Measurements from ENCODE around the gene NMNAT3. TPM values are rescaled to one million over a fixed set of nuclear protein-coding genes. Genes with fewer than 3 reads are reported as not detected.

The NMNAT3 gene
- polyA plus RNA-seq, 1 of the 3 experiments (the other 2 are of a cell fraction): not detected

GRCh38 chr3:139674571-139675260, 3.1 kb downstream of the NMNAT3 start (continued):
- TF ChIP-seq USF1 (IDR thresholded peaks at IDR 0.05; ENCODE audit: borderline replicate concordance, low read depth): no peak
- TF ChIP-seq FOXM1 (IDR thresholded peaks at IDR 0.05; ENCODE audit: low read depth): no peak
- no peak for TF ChIP-seq GABPA (IDR thresholded peaks at IDR 0.05; ENCODE audit: low read depth)
- TF ChIP-seq POLR2AphosphoS5 (IDR thresholded peaks at IDR 0.05; ENCODE audit: low read depth, low read length): no peak
- TF ChIP-seq TCF12 (IDR thresholded peaks at IDR 0.05): peak; percentile 17; the same call in 1 of the 2 replicates
- TF ChIP-seq TAF1 (IDR thresholded peaks at IDR 0.05; ENCODE audit: borderline replicate concordance, low read depth, low read length): no peak
- no peak for TF ChIP-seq JUND (IDR thresholded peaks at IDR 0.05)
- TF ChIP-seq GATA2 (CRISPR knock-in tag; IDR thresholded peaks at IDR 0.05): peak; percentile 87
- TF ChIP-seq CHD2 (IDR thresholded peaks at IDR 0.05; ENCODE audit: low read length, partially characterized antibody): peak; percentile 70
- TF ChIP-seq TEAD4 (IDR thresholded peaks at IDR 0.05; ENCODE audit: borderline replicate concordance, insufficient read depth): no peak
- TF ChIP-seq RFX5 (IDR thresholded peaks at IDR 0.05; ENCODE audit: low read length): no peak; the same call in 1 of the 2 replicates
- TF ChIP-seq EP300 (IDR thresholded peaks at IDR 0.05; ENCODE audit: borderline replicate concordance in 1 of 2, low read depth in 1 of 2, low read length in 1 of 2): peak in 1 of 2 experiments; percentile 91; a peak in 2 of 4 replicates
- TF ChIP-seq SIN3A (IDR thresholded peaks at IDR 0.05; ENCODE audit: borderline replicate concordance, low read depth, low read length): no peak

GRCh38 chr3:139672884-139673283, 4.9 kb downstream of the NMNAT3 start:
- WGBS (ENCODE audit: low lambda C conversion rate): 25% methylated on average over 4 of the region's 4 CpGs
- no peaks in the 10 kb centered on the region for H3F3A ChIP-seq (replicated peaks; ENCODE audit: insufficient read depth)
- H3K27me3 ChIP-seq (ENCODE audit: insufficient read depth): no peaks in the 10 kb centered on the region
- no peaks in the 10 kb centered on the region for H3K79me2 ChIP-seq (ENCODE audit: insufficient read depth)
- H4K20me1 ChIP-seq (ENCODE audit: insufficient read depth): no peaks in the 10 kb centered on the region
- no peak overlapping the region for H2AFZ ChIP-seq (ENCODE audit: low read depth)
- no peaks in the 10 kb centered on the region for H3K9me2 ChIP-seq
- no peak overlapping the region for H3K9ac ChIP-seq
- H3K36me3 ChIP-seq (replicated peaks in 1 of 2; ENCODE audit: control insufficient read depth in 1 of 2, insufficient read depth in 2 of 2, low read length in 1 of 2): no peaks in the 10 kb centered on the region
- H3K4me1 ChIP-seq (ENCODE audit: control insufficient read depth in 1 of 2, insufficient read depth in 2 of 2, low read depth in 1 of 2, low read length in 1 of 2): peaks cover 0 to 51% of the 10 kb centered on the region in 2 experiments; a peak in 2 of 4 replicates
- H3K9me3 ChIP-seq: no peaks in the 10 kb centered on the region
- no peak for TF ChIP-seq RFX5 (IDR thresholded peaks at IDR 0.05; ENCODE audit: low read length)
- no peak for TF ChIP-seq GABPA (IDR thresholded peaks at IDR 0.05; ENCODE audit: low read depth)
- TF ChIP-seq NFIC (IDR thresholded peaks at IDR 0.05; ENCODE audit: borderline replicate concordance): no peak
- TF ChIP-seq MAX (IDR thresholded peaks at IDR 0.05; ENCODE audit: low read depth): no peak
- TF ChIP-seq FOSL2 (IDR thresholded peaks at IDR 0.05; ENCODE audit: borderline replicate concordance, low read depth): no peak
- TF ChIP-seq GATA2 (CRISPR knock-in tag; IDR thresholded peaks at IDR 0.05): peak; percentile 61; the same call in 1 of the 2 replicates
- TF ChIP-seq POLR2AphosphoS5 (IDR thresholded peaks at IDR 0.05; ENCODE audit: low read depth, low read length): no peak
- no peak overlapping the region for H3K4me3 ChIP-seq (ENCODE audit: low read depth in 2 of 2, low read length in 1 of 2)
- ChIA-PET POLR2A (interaction anchor here (2.2 kb wide), 1 partner anchor 138 kb away, joined by 5 read pairs; no protein-coding TSS in a partner anchor), CTCF (interaction anchor here (0.9 to 3.5 kb wide), 3 partner anchors 13 to 265 kb away, joined by 3 to 24 read pairs (median 4); no protein-coding TSS in a partner anchor)
- H3K4me2 ChIP-seq: no peak overlapping the region
- H3K27ac ChIP-seq (ENCODE audit: low read depth in 2 of 2, low read length in 1 of 2): peak overlapping the region in 1 of 2 experiments; percentile 99; a peak in 2 of 4 replicates
- peak; percentile 33 for DNase-seq
